CD4-positive, alpha-beta T cell (primary cell): ENCODE results near the gene VIPR2. TPM values are rescaled to one million over a fixed set of nuclear protein-coding genes. Genes with fewer than 3 reads are reported as not detected.

ENCODE experiments used
- ATAC-seq: fragments of 200-7000 bp; cut with Tn5 transposase; one replicate; pipeline ENCODE4 v1.10.0; 2022; ENCODE audit warnings: mild to moderate bottlenecking; ENCODE audit not compliant: poor library complexity
- CTCF ChIA-PET: fragments of 350-600 bp; sonication (Branson Sonifier 250); formaldehyde crosslinking; loops from one replicate; lab custom pipeline; 2021; ENCODE audit warnings: antibody characterized with exemption, inconsistent platforms; lab: Charles Lee
- POLR2A ChIA-PET: fragments of 350-600 bp; sonication (Branson Sonifier 250); formaldehyde crosslinking; loops from one replicate; lab custom pipeline; 2021; ENCODE audit warnings: antibody characterized with exemption, inconsistent platforms; lab: Charles Lee
- DNase-seq, 14 experiments: peaks; one replicate each; pipeline ENCODE4 v3.0.0-alpha.2; 2013 to 2020; ENCODE audit warnings: mixed read lengths in 2 of 14
- H3K27ac ChIP-seq, 2 donors: one replicate each; pipeline versions ENCODE4 v1.5.1 to v1.7.0; 2013; ENCODE audit warnings: low read length in 2 of 2, low read depth in 1 of 2, mild to moderate bottlenecking in 1 of 2
- H3K27me3 ChIP-seq, 2 experiments: 1 replicate in 1 of 2; 2 replicates in 1 of 2; pipeline versions ENCODE4 v1.6.1 to v1.7.0; 2013; ENCODE audit warnings: low read length in 2 of 2, control low read depth in 1 of 2, mild to moderate bottlenecking in 1 of 2, moderate library complexity in 1 of 2; ENCODE audit not compliant: insufficient read depth in 2 of 2, control insufficient read depth in 1 of 2
- H3K36me3 ChIP-seq: one replicate; pipeline ENCODE4 v1.6.1; 2013; ENCODE audit warnings: low read length, control low read depth; ENCODE audit not compliant: insufficient read depth
- H3K4me1 ChIP-seq: one replicate; pipeline ENCODE4 v1.6.1; 2013; ENCODE audit warnings: low read length, control low read depth; ENCODE audit not compliant: insufficient read depth
- H3K4me3 ChIP-seq: one replicate; pipeline ENCODE4 v1.5.1; 2013; ENCODE audit warnings: mild to moderate bottlenecking, low read length, moderate library complexity
- H3K9me3 ChIP-seq, 2 experiments: 1 replicate in 1 of 2; 2 replicates in 1 of 2; pipeline versions ENCODE4 v1.6.1 to v1.7.0; 2013; ENCODE audit warnings: low read length in 2 of 2, mild to moderate bottlenecking in 2 of 2, control low read depth in 1 of 2, moderate library complexity in 1 of 2; ENCODE audit not compliant: control insufficient read depth in 1 of 2, insufficient read depth in 1 of 2
- H3K27ac Mint-ChIP-seq: one replicate; pipeline ENCODE4 v1.8.0; 2020; ENCODE audit warnings: mixed read lengths
- H3K27me3 Mint-ChIP-seq: one replicate; pipeline ENCODE4 v1.8.0; 2021; ENCODE audit warnings: mixed read lengths
- H3K36me3 Mint-ChIP-seq: one replicate; pipeline ENCODE4 v1.8.0; 2021; ENCODE audit warnings: low read depth, mixed read lengths
- H3K4me1 Mint-ChIP-seq: one replicate; pipeline ENCODE4 v1.8.0; 2021; ENCODE audit warnings: low read depth, mixed read lengths
- H3K4me3 Mint-ChIP-seq: one replicate; pipeline ENCODE4 v1.8.0; 2020; ENCODE audit warnings: mild to moderate bottlenecking, mixed read lengths
- H3K9me3 Mint-ChIP-seq: one replicate; pipeline ENCODE4 v1.8.0; 2020; ENCODE audit warnings: mixed read lengths
- intact Hi-C, 2 experiments: fragments of 100-400 bp; cut with DNase I in 1 of 2; cut with micrococcal nuclease in 1 of 2; formaldehyde crosslinking; loops; one replicate each; pipeline versions ENCODE4 v1.15.1 to v1.9.0; 2023 to 2025; cut with DNase I, micrococcal nuclease
- polyA plus RNA-seq, 2 donors: library from polyadenylated mRNA; unstranded; fragments of 120-200 nt; gene quantifications; one replicate each; pipeline ENCODE4 v1.2.1, GENCODE V29; 2013
- total RNA-seq, 174 experiments: library from RNA in 2 of 174; stranded (reverse) in 2 of 174; gene quantifications; one replicate each; pipeline ENCODE4 v1.2.3 and lab custom pipeline; 2021 to 2026
- TF ChIP-seq, protein P1 (sequence below): fragments of 200-600 bp; IDR thresholded peaks from one replicate; pipeline ENCODE4 v1.8.0; 2022; ENCODE audit warnings: antibody characterized with exemption, mild to moderate bottlenecking

The VIPR2 gene, protein sequence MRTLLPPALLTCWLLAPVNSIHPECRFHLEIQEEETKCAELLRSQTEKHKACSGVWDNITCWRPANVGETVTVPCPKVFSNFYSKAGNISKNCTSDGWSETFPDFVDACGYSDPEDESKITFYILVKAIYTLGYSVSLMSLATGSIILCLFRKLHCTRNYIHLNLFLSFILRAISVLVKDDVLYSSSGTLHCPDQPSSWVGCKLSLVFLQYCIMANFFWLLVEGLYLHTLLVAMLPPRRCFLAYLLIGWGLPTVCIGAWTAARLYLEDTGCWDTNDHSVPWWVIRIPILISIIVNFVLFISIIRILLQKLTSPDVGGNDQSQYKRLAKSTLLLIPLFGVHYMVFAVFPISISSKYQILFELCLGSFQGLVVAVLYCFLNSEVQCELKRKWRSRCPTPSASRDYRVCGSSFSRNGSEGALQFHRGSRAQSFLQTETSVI
- total RNA-seq (under 1 TPM; 0.59 to 0.80 TPM), total RNA-seq (lab: John Stamatoyannopoulos, UW) (0 to 1.0 (median 0.13) reads per million in 172 experiments)
- polyA plus RNA-seq (2013, experiment 1 of 2) = 0.30 TPM
- polyA plus RNA-seq (2013, experiment 2 of 2) = 0.33 TPM

DNA sequence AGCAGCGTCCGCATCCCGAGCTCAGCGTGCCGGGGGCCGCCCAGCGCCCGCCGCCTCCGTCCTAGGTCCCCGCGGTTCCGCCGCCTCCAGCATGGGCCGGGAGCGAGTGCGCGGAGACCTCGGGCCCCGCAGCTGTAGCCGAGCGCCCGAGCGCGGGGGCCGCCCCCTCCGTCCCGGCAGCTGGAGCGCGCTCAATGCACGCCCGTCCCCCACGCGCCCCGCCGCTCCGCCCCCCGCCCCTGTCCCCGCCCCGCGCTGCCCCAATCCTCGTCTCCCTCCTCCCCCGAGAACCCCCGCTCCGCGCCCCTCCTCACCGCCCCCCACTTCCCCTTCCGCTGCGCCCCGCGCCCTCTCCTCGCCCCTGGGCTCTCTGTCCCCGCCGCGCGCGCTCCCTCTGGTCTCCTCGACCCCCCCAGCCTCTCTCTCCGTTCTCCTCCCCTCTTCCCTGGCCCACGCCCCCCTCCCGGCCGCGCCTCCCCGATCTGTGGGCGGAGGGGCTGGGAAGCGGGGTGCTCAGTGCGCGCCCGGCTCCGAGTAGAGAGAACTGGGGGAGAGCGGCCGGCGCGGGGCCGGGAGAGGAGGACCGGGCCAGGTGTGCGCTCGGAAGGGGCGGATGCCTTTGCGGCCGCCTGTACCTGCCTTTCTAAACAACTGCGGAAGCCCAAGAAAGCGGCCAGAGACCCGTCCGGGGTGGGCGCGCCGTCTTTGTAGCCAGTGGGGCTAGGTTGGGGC, at the start of gene VIPR2:
Gene VIPR2 (minus strand): TSS at position 110 of the 732 bp plus-strand sequence. CDS start 96 bp downstream, at position 14.
- CTCF ChIA-PET = no interaction called here
- DNase-seq = peak in 8 of 14 experiments; percentile 3 to 52 (median 25)
- no peak within 1 kb of the TSS for H3K27ac ChIP-seq
- H3K9me3 ChIP-seq = peaks cover 0 to 11% of the 10 kb centered on the region in 2 experiments
- ATAC-seq = peak; percentile 68
- Mint-ChIP-seq H3K4me3 (peak within 1 kb of the TSS; percentile 76), H3K27me3 (peaks cover 39% of the 10 kb centered on the region), H3K9me3 (no peaks in the 10 kb centered on the region), H3K4me1 (peaks cover 7% of the 10 kb centered on the region), H3K27ac (no peak within 1 kb of the TSS), H3K36me3 (no peaks in the 10 kb centered on the region)
- peak within 1 kb of the TSS; percentile 48 for H3K4me3 ChIP-seq
- peaks cover 35 to 38% of the 10 kb centered on the region in 2 experiments for H3K27me3 ChIP-seq
- TF ChIP-seq, protein P1, sequence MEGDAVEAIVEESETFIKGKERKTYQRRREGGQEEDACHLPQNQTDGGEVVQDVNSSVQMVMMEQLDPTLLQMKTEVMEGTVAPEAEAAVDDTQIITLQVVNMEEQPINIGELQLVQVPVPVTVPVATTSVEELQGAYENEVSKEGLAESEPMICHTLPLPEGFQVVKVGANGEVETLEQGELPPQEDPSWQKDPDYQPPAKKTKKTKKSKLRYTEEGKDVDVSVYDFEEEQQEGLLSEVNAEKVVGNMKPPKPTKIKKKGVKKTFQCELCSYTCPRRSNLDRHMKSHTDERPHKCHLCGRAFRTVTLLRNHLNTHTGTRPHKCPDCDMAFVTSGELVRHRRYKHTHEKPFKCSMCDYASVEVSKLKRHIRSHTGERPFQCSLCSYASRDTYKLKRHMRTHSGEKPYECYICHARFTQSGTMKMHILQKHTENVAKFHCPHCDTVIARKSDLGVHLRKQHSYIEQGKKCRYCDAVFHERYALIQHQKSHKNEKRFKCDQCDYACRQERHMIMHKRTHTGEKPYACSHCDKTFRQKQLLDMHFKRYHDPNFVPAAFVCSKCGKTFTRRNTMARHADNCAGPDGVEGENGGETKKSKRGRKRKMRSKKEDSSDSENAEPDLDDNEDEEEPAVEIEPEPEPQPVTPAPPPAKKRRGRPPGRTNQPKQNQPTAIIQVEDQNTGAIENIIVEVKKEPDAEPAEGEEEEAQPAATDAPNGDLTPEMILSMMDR = no peak
- H3K4me1 ChIP-seq = peaks cover 15% of the 10 kb centered on the region
- intact Hi-C loops = no loop called here
- POLR2A ChIA-PET = no interaction called here
- H3K36me3 ChIP-seq = no peaks in the 10 kb centered on the region

DNA sequence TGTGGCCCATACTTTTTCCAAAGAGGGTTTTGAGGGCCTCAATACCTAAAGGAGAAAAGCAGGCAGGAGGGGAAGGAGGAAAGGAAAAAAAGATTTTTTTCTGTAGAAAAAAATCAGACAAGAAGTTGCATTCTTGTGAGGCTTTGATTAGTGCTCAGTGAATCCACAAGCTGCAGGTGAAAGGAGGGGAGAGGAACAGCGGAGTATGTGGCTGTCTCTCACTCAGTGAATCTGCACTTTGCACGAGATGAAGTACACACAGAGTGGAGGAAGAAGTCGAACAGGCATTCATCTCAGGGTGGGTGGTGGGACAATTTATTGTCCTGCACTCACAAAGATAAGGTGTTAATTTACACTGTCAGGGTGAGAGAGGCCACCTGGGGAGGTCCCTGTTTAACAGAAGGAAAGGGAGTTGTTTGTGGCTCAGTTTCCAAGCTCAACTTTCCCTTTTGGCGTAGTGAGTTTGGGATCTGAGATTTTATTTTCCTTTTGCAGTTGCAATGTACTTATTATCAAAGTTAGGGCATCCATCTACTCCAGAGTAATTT, 49.0 kb upstream of the VIPR2 start:
- ATAC-seq (no peak), DNase-seq (no peak)
- no peaks in the 10 kb centered on the region for H3K9me3 ChIP-seq
- peaks cover 38% of the 10 kb centered on the region for H3K4me1 ChIP-seq
- no peak overlapping the region for H3K4me3 ChIP-seq
- TF ChIP-seq, protein P1 = no peak
- Mint-ChIP-seq H3K4me3 (no peak overlapping the region), H3K9me3 (no peaks in the 10 kb centered on the region), H3K36me3 (no peaks in the 10 kb centered on the region), H3K27ac (no peak overlapping the region), H3K4me1 (peaks cover 50% of the 10 kb centered on the region), H3K27me3 (no peaks in the 10 kb centered on the region)
- ChIA-PET CTCF (no interaction called here), POLR2A (no interaction called here)
- no peak overlapping the region for H3K27ac ChIP-seq
- H3K36me3 ChIP-seq = no peaks in the 10 kb centered on the region
- intact Hi-C loops = no loop called here
- no peaks in the 10 kb centered on the region for H3K27me3 ChIP-seq

DNA sequence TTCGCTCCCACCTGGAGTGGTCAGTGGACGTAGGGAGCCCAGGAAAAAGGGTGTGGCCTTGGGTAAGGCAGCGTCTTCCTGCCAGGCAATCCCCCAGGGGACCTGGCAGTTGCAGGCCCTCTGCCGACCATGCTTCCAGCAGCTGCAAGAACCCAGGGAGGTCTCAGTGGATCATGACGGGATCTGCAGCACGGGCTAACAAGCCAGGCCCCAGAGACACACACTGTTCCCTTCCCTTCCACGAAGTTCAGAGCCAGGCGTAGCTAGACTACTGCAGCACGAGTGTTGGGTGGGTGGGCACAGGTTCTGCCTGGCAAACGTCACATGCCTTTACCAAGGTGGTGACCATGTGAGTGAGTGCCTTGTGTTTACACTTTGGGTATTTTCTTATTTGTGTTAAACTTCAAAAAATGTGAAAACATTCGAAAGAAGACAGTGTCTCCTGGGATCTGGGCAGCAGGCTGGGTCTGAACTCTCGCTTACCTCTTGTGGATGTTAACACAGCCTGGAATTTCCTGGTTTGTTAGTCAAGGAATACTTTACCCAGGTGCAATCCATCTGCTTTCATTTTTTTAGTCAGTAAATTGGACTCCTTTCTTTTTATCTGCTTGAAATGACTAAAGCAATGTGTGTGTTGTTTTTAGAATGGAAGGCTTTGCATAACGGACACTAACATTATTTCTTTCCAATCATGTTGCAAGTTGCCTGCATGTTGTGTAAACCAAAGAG, 48.2 kb upstream of the VIPR2 start:
- CTCF ChIA-PET = no interaction called here
- no peak overlapping the region for H3K4me3 Mint-ChIP-seq
- no peaks in the 10 kb centered on the region for H3K36me3 Mint-ChIP-seq
- Histone ChIP-seq H3K4me1 (peaks cover 31% of the 10 kb centered on the region), H3K4me3 (no peak overlapping the region), H3K36me3 (no peaks in the 10 kb centered on the region), H3K27ac (no peak overlapping the region), H3K27me3 (no peaks in the 10 kb centered on the region), H3K9me3 (no peaks in the 10 kb centered on the region)
- H3K27ac Mint-ChIP-seq = no peak overlapping the region
- TF ChIP-seq, protein P1 = no peak
- POLR2A ChIA-PET = no interaction called here
- H3K4me1 Mint-ChIP-seq = peaks cover 42% of the 10 kb centered on the region
- peaks cover 4% of the 10 kb centered on the region for H3K9me3 Mint-ChIP-seq
- intact Hi-C loops = no loop called here
- no peak for DNase-seq
- no peaks in the 10 kb centered on the region for H3K27me3 Mint-ChIP-seq
- no peak for ATAC-seq
